GM19239 (cell line): Measurements from ENCODE around the gene APOB.

Experiments used
- DNase-seq: peaks from one replicate; pipeline ENCODE4 v3.0.0; 2011; ENCODE audit warnings: low spot score; ENCODE audit not compliant: insufficient read length
- FAIRE-seq: peaks from 2 replicates; lab custom pipeline; 2011; peaks lifted over from hg19 to GRCh38; lab: Jason Lieb, UNC

The APOB gene

GRCh38 chr2:20990442-20991430, 53.1 kb downstream of the APOB start:
- FAIRE-seq (no peak), DNase-seq (no peak)

DNA sequence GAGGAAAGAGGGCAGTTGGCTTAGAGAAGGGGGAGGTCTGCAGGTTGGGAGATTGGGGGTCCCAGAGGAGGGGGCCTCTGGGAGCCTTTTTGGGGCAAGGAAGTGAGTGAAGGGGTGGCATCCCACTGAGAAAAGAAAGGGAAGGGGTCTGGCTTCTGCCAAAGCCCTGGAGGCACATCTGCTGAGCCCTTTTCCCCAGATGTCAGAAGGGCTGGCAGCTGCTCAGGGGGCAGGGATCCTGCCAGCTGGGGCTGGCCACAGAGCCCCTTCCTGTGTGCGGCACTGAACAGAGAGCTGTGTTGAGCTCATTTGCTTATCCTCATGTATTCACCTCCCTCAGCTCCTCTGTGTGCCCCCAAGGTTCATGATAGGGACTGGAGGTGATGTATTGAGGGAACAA, 54.5 kb downstream of the APOB start:
- no peak for DNase-seq

DNA sequence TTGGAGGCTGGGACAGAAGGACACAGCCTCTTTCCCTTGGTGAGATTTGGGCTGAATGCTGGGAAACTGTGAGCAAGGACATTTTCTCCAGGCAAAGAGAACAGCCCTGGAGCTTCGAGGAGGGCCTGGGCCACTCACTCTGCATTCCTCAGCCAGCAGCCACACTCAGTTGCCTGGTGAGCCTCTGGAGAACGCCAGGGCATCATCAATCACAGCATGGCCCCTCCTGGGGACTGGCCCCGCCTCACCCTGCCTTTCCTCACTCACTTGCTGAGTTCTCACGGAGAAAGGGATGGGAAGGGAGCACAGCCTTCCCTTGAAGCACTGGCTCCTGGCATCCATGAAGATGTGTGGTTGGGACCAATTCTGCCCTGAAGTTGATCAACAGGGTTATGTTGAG, 55.0 kb downstream of the APOB start:
- DNase-seq (no peak), FAIRE-seq (no peak)

More for the DNA sequence above, 54.5 kb downstream of the APOB start:
- FAIRE-seq: no peak

- DNase-seq: no peak
- no peak for FAIRE-seq
These were observed 57.6 kb downstream of the APOB start for GRCh38 chr2:20986024-20986939.

- FAIRE-seq: no peak
- no peak for DNase-seq
These were observed 58.8 kb downstream of the APOB start for GRCh38 chr2:20985062-20985461.

DNA sequence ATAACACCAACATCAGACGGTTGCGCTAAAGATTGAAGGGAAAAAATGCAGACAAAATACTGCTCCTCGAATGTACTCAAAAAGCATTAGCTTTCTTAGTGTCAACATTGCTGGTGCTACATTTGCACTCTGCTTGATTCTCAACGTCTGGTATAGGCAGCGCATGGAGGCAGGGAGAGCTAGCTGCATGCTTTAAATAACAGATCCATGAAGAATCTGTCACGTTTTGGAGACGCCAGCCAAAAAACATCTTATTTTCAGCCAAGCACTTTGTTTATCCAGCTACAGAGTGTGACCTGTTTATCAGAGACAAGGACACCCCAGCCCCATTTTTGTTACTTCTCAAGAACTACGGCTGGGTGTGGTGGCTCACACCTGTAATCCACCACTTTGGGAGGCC, 59.5 kb downstream of the APOB start:
- DNase-seq: no peak
- FAIRE-seq: no peak

DNA sequence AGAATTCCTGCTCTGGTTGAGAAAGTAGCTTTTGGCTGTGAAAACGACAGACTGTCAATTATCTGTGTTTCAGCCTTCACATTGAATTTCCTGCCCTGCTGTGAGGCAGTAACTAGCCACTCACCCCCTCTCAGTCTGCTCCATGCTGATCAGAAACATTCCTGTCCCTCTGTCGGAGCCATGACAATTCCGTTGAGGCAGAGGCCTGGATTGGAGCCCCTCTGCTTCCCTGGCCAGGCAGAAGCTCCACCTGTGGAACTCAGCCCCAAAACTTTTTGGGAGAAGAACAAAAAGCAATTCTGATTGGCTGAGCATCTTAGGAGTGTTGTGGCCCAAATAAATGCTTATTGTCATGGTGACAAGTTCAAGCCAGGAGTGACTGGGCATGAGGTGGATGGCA, 60.0 kb downstream of the APOB start:
- DNase-seq (no peak), FAIRE-seq (no peak)

DNA sequence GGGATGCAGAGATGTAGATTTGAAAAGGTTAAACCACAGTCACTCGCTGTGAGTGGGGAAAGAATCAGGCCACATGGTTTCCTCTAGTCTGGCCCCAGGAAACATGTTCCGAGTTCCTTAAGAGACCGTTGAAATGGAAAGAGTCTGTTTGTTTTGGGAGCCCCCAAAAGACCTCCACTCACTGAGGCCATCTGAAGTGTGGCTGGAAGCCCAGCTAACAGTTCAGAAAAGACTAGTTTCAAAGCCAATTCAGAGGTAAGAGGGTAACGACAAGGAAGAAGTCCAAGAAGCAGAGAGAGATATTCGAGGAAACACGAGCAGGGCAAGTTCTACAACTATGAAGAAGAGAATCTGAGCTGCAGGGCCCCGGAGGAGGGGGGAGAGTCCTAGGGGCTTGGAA, 61.0 kb downstream of the APOB start:
- DNase-seq (no peak), FAIRE-seq (no peak)

- FAIRE-seq (no peak), DNase-seq (no peak)
These were observed 66.2 kb downstream of the APOB start for GRCh38 chr2:20977520-20978180.

- DNase-seq (no peak), FAIRE-seq (no peak)
These were observed 67.3 kb downstream of the APOB start for GRCh38 chr2:20976527-20976926.

- no peak for FAIRE-seq
These were observed 70.9 kb downstream of the APOB start for GRCh38 chr2:20972792-20973565.

DNA sequence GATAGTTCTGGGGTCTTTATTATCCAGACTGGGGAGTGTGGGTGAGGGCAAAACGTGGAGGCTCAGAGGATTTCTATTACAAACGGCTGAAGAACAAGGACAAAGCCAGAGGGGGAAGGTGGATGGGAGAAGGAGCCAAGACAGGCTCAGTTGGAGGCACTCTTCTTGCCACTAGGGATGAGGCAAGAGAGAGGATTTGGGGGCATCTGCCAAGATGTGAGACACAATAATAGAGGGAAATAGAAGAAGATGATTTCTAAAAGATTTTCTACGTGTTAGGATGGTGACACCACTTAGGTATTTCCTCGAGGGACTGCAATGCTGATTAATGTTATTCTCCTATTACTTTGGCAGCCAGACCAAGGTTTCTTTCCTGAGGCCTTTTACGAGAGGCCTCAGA, 71.8 kb downstream of the APOB start:
- FAIRE-seq (no peak), DNase-seq (no peak)

More at GRCh38 chr2:20972792-20973565, 70.9 kb downstream of the APOB start:
- no peak for DNase-seq

- FAIRE-seq (no peak), DNase-seq (no peak)
These were observed 73.8 kb downstream of the APOB start for GRCh38 chr2:20970068-20970467.

DNA sequence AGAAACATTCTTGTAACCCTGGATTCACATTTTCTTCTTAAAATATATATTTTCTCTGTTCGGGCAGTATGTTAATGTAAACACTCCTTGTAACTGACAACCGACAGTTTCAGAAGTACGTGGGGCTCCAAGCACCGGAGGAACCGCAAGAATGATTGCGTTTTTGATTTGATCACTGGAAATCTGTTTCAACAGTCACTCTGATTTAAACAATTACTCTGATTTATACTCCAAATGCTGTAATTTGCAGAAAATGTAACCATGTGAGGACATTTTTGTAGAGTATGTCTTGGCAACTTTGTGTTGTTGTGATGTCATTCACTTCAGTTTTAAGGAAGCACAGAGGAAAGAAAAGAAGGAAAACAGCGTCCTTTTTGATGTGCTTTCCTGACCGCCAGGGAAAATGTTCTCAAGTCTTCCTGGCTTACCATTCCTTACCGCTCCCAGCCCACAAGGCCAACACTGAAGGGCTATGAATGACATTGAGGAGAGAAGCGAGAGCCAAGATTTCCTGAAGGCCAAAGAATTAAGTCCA, 77.7 kb downstream of the APOB start:
- FAIRE-seq (no peak), DNase-seq (no peak)

- DNase-seq (no peak), FAIRE-seq (no peak)
These were observed 78.7 kb downstream of the APOB start for GRCh38 chr2:20965221-20965620.

GRCh38 chr2:20963867-20964266, 80.0 kb downstream of the APOB start:
- FAIRE-seq (no peak), DNase-seq (no peak)

DNA sequence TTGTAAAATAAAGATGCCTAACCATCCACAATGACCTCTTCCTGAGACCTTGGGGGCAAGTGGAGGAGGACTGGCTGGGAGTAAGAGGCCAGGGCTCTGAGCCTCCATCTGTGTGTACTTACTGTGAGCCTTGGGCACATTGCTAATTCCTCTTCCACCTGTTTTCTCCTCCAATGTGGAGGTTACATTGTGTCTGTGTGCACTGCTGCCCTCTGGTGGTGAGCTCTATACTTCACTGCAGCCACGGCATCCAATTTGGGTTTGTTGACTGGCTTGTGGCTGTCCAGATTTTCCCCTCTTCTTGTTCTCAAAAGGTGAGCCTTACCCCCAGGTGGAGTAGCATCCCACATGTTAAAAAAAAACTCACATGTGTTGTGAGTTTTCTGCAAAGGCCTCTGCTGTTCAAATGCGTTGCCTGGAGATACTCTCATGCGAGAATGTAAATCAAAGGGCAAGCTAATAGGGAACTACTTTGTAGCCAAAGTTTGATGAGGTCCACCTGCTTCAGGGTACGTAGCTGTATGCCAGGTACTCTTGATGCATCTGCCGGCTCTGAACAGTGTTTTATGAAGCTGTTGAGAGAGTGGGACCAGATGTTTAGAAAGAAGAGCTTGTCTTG, 80.8 kb downstream of the APOB start:
- FAIRE-seq: peak; percentile 57
- peak; percentile 54 for DNase-seq

DNA sequence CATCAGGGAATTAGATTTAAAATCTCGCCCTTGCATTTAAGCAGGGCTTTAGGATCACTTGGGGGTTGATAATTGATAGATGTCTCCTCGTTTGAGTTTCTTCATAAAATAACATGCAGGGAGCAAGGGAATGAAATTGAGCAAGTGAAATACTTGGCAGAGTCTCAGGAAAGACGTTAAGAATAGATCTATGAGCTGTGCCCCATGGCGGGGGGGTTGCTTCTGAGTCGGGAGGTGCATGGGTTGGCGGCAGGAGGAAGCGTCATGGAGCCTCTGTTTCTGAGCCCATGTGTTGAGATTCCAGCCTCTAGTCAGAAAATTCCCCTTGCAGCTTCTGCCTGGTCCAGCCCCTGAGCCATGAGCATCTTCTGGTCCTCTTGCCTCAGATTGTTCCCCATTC, 82.0 kb downstream of the APOB start:
- DNase-seq (no peak), FAIRE-seq (no peak)

GRCh38 chr2:20960003-20960402, 83.9 kb downstream of the APOB start:
- DNase-seq (no peak), FAIRE-seq (no peak)
